Endothelial cell of umbilical vein (primary cell): ENCODE measurements around the gene DISP1. TPM values are rescaled to one million over a fixed set of nuclear protein-coding genes. Genes with fewer than 3 reads are reported as not detected.
"Not testable (repeated sequence)": the region's sequence is repeated elsewhere in the genome, so short reads cannot be mapped to it uniquely, and the experiment has no call there.

Experiments used
- BruUV-seq: library from RNA; stranded (reverse); fragments of 400-500 nt; replicated peaks from 2 replicates; lab custom pipeline; 2021; lab: Mats Ljungman, UMichigan
- CTCF ChIA-PET: fragments of 300-600, 350-600 bp; sonication (Branson Sonifier 250); formaldehyde crosslinking; loops from one replicate; lab custom pipeline; 2021; ENCODE audit warnings: antibody characterized with exemption, inconsistent platforms; lab: Charles Lee
- POLR2A ChIA-PET: fragments of 300-600, 350-600 bp; sonication (Branson Sonifier 250); formaldehyde crosslinking; loops from one replicate; lab custom pipeline; 2021; ENCODE audit warnings: antibody characterized with exemption, inconsistent platforms; lab: Charles Lee
- DNase-seq: peaks from one replicate; pipeline ENCODE4 v3.0.0-alpha.2; 2011; ENCODE audit warnings: low read depth, low spot score
- FAIRE-seq: peaks from 2 replicates; lab custom pipeline; 2011; peaks lifted over from hg19 to GRCh38; lab: Jason Lieb, UNC
- H2AFZ ChIP-seq: 2 replicates; pipeline ENCODE4 v1.6.0; 2012; ENCODE audit warnings: low read depth, low read length, control low read depth, inconsistent platforms
- H3K27ac ChIP-seq: 2 replicates; pipeline ENCODE4 v1.5.1; 2011; ENCODE audit warnings: low read depth, mild to moderate bottlenecking, control low read depth, low read length, moderate library complexity; ENCODE audit not compliant: insufficient read depth
- H3K27me3 ChIP-seq, 2 experiments: 2 replicates each; pipeline versions ENCODE4 v1.6.0 to v1.6.1; 2011; ENCODE audit warnings: low read length in 2 of 2, mixed read lengths in 1 of 2; ENCODE audit not compliant: control insufficient read depth in 2 of 2, insufficient read depth in 2 of 2
- H3K36me3 ChIP-seq, 2 experiments: 2 replicates in 1 of 2; 3 replicates in 1 of 2; pipeline ENCODE4 v1.5.1; 2011; ENCODE audit warnings: low read length in 2 of 2, mild to moderate bottlenecking in 1 of 2, moderate library complexity in 1 of 2; ENCODE audit not compliant: control insufficient read depth in 2 of 2, insufficient read depth in 2 of 2; ENCODE audit errors: extremely low read depth in 1 of 2
- H3K4me1 ChIP-seq: 3 replicates; pipeline ENCODE4 v1.5.1; 2011; ENCODE audit warnings: mild to moderate bottlenecking, low read length; ENCODE audit not compliant: control insufficient read depth, insufficient read depth; ENCODE audit errors: extremely low read depth
- H3K4me2 ChIP-seq: 2 replicates; pipeline ENCODE4 v1.6.1; 2011; ENCODE audit warnings: low read length, control low read depth, mixed read lengths; ENCODE audit not compliant: insufficient read depth
- H3K4me3 ChIP-seq, 3 experiments: fragments of 200-600 bp in 1 of 3; sonication (generic), shearing (Covaris generic) in 1 of 3; replicated peaks in 1 of 3; 2 replicates each; pipeline ENCODE4 v1.5.1; 2011 to 2016; ENCODE audit warnings: control low read depth in 3 of 3, low read length in 3 of 3, mild to moderate bottlenecking in 2 of 3, inconsistent platforms in 1 of 3, low read depth in 1 of 3, moderate library complexity in 1 of 3; ENCODE audit not compliant: insufficient read depth in 1 of 3
- H3K79me2 ChIP-seq: 2 replicates; pipeline ENCODE4 v1.6.0; 2012; ENCODE audit warnings: low read length, inconsistent platforms; ENCODE audit not compliant: control insufficient read depth, insufficient read depth
- H3K9ac ChIP-seq: replicated peaks from 2 replicates; pipeline ENCODE3; 2011; ENCODE audit warnings: low read length, control low read depth; ENCODE audit not compliant: insufficient read depth; ENCODE audit errors: extremely low read depth
- H3K9me1 ChIP-seq: replicated peaks from 3 replicates; pipeline ENCODE4 v1.6.0; 2011; ENCODE audit warnings: mild to moderate bottlenecking, low read length; ENCODE audit not compliant: control insufficient read depth, insufficient read depth; ENCODE audit errors: extremely low read depth
- H3K9me3 ChIP-seq: replicated peaks from 2 replicates; pipeline ENCODE4 v1.5.1; 2012; ENCODE audit warnings: low read length, inconsistent platforms; ENCODE audit not compliant: control insufficient read depth, insufficient read depth
- H4K20me1 ChIP-seq: replicated peaks from 2 replicates; pipeline ENCODE3; 2011; ENCODE audit warnings: mild to moderate bottlenecking, low read length; ENCODE audit not compliant: control insufficient read depth, insufficient read depth; ENCODE audit errors: extremely low read depth
- CTCF ChIP-seq, 2 donors: IDR thresholded peaks; 1 replicate in 1 of 2; 2 replicates in 1 of 2; pipeline ENCODE4 v1.5.1; 2011; ENCODE audit warnings: low read length in 2 of 2, mild to moderate bottlenecking in 2 of 2, moderate library complexity in 2 of 2, control low read depth in 1 of 2, inconsistent platforms in 1 of 2, low read depth in 1 of 2; ENCODE audit not compliant: insufficient read depth in 1 of 2; ENCODE audit errors: extremely low read depth in 1 of 2
- EZH2 ChIP-seq: IDR thresholded peaks from 2 replicates; pipeline ENCODE4 v1.6.1; 2012; ENCODE audit warnings: borderline replicate concordance, low read depth, mild to moderate bottlenecking, moderate library complexity, low read length, inconsistent platforms; ENCODE audit not compliant: severe bottlenecking
- FOS ChIP-seq: IDR thresholded peaks from 2 replicates; pipeline ENCODE4 v1.6.1; 2011; ENCODE audit warnings: mild to moderate bottlenecking, low read length, moderate library complexity, borderline replicate concordance; ENCODE audit not compliant: insufficient read depth
- GATA2 ChIP-seq: IDR thresholded peaks from 2 replicates; pipeline ENCODE4 v1.7.0; 2011; ENCODE audit warnings: low read depth, mild to moderate bottlenecking, moderate library complexity, mixed read lengths, low read length; ENCODE audit not compliant: insufficient read length, insufficient read depth
- JUN ChIP-seq: IDR thresholded peaks from 2 replicates; pipeline ENCODE4 v1.6.1; 2011; ENCODE audit warnings: borderline replicate concordance, low read depth; ENCODE audit not compliant: insufficient read length, insufficient read depth
- MAX ChIP-seq: IDR thresholded peaks from 2 replicates; pipeline ENCODE4 v1.6.1; 2011; ENCODE audit not compliant: insufficient read depth, insufficient read length
- MYC ChIP-seq: IDR thresholded peaks from one replicate; pipeline ENCODE4 v1.6.1; 2011; ENCODE audit warnings: mild to moderate bottlenecking, low read depth, low read length
- POLR2A ChIP-seq: IDR thresholded peaks from 2 replicates; pipeline ENCODE4 v1.6.1; 2012; ENCODE audit warnings: low read depth, mild to moderate bottlenecking, control low read depth, low read length
- POLR2AphosphoS5 ChIP-seq: IDR thresholded peaks from 2 replicates; pipeline ENCODE4 v1.6.1; 2012; ENCODE audit warnings: low read depth, mild to moderate bottlenecking, control low read depth, low read length, moderate library complexity; ENCODE audit not compliant: insufficient read depth
- dilution Hi-C: fragments of 300-500 bp; cut with MboI; formaldehyde crosslinking; loops from one replicate; pipeline ENCODE4 v1.15.0; 2019; ENCODE audit warnings: low sequenced_read_pairs; ENCODE audit not compliant: extremely low pct_ligation_motif_present
- intact Hi-C: fragments of 100-400 bp; cut with micrococcal nuclease; formaldehyde crosslinking; loops from one replicate; pipeline ENCODE4 v1.10.0; 2022
- polyA plus RNA-seq, 4 experiments: library from polyadenylated mRNA; depleted of rRNA in 3 of 4; stranded (reverse) in 3 of 4; unstranded in 1 of 4; fragments of >200 nt; gene quantifications; 2 replicates each; pipeline versions ENCODE4 v1.2.1 to v1.2.3, GENCODE V29; 2011 to 2012; ENCODE audit warnings: missing spikeins in 1 of 4
- total RNA-seq: library from RNA; stranded (reverse); gene quantifications from 2 replicates; pipeline ENCODE4 v1.2.3, GENCODE V29; 2021

The DISP1 gene
- total and polyA plus RNA-seq, 2 donors (not counting 3 experiments of a cell fraction or from before 2014, with no cell fraction given) = 3.9 TPM

GRCh38 chr1:222845763-222846162 lies 30.9 kb downstream of the DISP1 start:
- H3K27me3 ChIP-seq = no peaks in the 10 kb centered on the region
- ChIA-PET CTCF (no interaction called here), POLR2A (no interaction called here)
- no peak overlapping the region for H3K9ac ChIP-seq
- H3K9me1 ChIP-seq = peaks cover 2% of the 10 kb centered on the region
- no TSS peak for BruUV-seq
- no peak overlapping the region for H3K4me3 ChIP-seq
- H3K79me2 ChIP-seq = no peaks in the 10 kb centered on the region
- no peaks in the 10 kb centered on the region for H3K36me3 ChIP-seq
- no peak overlapping the region for H2AFZ ChIP-seq
- no peak for TF ChIP-seq CTCF (IDR thresholded peaks at IDR 0.05; ENCODE audit: extremely low read depth in 1 of 2, insufficient read depth in 1 of 2, low read depth in 1 of 2, low read length in 2 of 2)
- no peak for TF ChIP-seq MYC
- no peak for TF ChIP-seq MAX
- TF ChIP-seq EZH2 = no peak
- TF ChIP-seq GATA2 = no peak
- no peak for TF ChIP-seq POLR2AphosphoS5
- TF ChIP-seq FOS = no peak
- TF ChIP-seq JUN = no peak
- TF ChIP-seq POLR2A = no peak
- no peaks in the 10 kb centered on the region for H3K4me1 ChIP-seq
- no peak overlapping the region for H3K4me2 ChIP-seq
- intact Hi-C loops = no loop called here
- no peaks in the 10 kb centered on the region for H3K9me3 ChIP-seq
- dilution Hi-C loops = no loop called here
- FAIRE-seq = no peak
- H3K27ac ChIP-seq = no peak overlapping the region
- no peak for DNase-seq
- H4K20me1 ChIP-seq = no peaks in the 10 kb centered on the region

DNA sequence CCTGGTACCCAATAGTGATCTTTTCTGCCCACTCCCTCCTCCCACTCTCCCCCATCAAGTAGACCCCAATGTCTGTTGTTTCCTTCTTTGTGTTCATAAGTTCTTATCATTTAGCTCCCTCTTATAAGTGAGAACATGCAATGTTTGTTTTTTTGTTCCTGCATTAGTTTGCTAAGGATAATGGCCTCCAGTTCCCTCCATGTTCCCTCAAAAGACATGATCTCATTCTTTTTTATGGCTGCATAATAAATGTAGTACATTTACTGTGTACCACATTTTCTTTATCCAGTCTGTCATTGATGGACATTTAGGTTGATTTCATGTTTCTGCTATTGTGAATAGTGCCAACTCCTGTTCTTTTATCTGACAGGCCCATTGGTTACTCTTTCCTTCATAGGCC lies 35.7 kb downstream of the DISP1 start:
- BruUV-seq, H3K9me1 ChIP-seq, H3K79me2 ChIP-seq, H3K9me3 ChIP-seq, dilution Hi-C loops, POLR2A ChIA-PET, H3K27ac ChIP-seq, H4K20me1 ChIP-seq, H3K27me3 ChIP-seq, H3K36me3 ChIP-seq, H2AFZ ChIP-seq, H3K4me3 ChIP-seq, H3K4me1 ChIP-seq, FAIRE-seq, H3K4me2 ChIP-seq, DNase-seq, H3K9ac ChIP-seq, intact Hi-C loops: not testable (repeated sequence)
- CTCF ChIA-PET = interaction anchor here (1.0 to 1.6 kb wide), 2 partner anchors 11 to 12 kb away, joined by 4 read pairs; no protein-coding TSS in a partner anchor
